Stimulated activated CD8-positive, alpha-beta memory T cell treated with anti-CD3 and anti-CD28 coated beads, Interleukin-7, amount 100 ng/mL, for 24 hours (primary cell): Measurements from ENCODE around the gene ST3GAL6.

Source experiments
- DNase-seq: peaks from one replicate; pipeline ENCODE4 v3.0.0-alpha.2; 2020; ENCODE audit warnings: low read depth

ST3GAL6 gene, protein sequence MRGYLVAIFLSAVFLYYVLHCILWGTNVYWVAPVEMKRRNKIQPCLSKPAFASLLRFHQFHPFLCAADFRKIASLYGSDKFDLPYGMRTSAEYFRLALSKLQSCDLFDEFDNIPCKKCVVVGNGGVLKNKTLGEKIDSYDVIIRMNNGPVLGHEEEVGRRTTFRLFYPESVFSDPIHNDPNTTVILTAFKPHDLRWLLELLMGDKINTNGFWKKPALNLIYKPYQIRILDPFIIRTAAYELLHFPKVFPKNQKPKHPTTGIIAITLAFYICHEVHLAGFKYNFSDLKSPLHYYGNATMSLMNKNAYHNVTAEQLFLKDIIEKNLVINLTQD

DNA sequence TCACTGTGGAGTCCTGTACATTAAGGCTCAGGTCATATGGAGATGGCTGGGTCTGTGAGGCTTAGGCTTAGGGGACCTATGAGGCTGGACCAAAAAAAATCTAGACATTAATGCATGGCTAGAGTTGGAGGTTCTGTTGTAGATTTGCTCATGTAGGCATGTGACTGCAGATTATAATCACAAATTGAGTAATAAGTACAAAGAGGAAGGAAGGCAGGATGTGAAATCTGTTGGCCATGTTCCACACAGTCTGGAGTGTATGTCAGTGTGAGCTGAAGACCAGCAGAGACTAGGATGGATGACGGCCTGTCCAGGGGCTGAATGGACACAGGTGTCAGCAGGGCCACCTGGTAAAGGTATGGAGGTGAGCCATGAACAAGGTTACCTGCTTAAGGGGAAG, at the start of gene ST3GAL6:
Gene ST3GAL6 (plus strand): TSS at position 265 of the 400 bp plus-strand sequence. CDS start 5,101 bp downstream, outside the sequence.
- no peak for DNase-seq

DNA sequence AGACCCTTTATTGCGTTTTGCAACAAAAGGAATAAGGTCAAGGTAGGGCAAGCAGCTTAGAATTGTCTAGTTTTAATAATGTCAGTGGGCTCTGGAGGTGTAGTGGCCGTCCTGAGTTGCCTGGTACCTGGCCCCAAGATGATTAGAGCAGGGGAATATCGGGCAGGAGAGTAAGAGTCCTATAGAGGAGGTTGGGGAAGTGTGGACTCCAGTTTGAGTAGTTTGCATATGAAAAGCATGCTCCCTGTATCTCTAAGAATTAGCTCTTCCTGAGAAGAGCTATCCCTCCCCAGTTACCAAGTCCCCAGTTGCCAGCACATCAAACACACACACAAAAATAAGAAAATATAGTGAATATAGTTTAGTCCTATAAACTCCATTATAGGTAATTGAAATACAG, 49.2 kb upstream of the ST3GAL6 start:
- DNase-seq: no peak

GRCh38 chr3:98717584-98717983, 45.6 kb upstream of the ST3GAL6 start:
- DNase-seq: no peak

DNA sequence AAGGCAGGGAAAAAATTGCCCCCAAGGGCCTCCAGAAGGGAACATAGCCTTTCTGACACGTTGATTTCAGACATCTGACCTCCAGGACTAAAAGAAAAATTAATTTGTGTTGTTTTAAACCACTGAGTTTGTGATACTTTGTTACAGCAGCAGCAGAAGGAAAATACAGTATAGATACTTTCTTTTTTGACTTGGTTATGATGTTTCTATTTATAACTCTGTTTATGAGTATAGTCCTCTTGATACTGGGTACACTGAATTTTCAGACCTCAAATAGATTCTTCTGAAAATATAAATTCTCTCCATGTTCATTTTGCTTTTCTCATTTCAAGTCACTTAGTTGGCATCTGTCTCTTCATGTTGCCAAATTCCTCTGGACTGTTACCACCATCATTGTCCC, 44.4 kb upstream of the ST3GAL6 start:
- no peak for DNase-seq

GRCh38 chr3:98721776-98722175, 41.4 kb upstream of the ST3GAL6 start:
- no peak for DNase-seq

GRCh38 chr3:98722389-98722788, 40.8 kb upstream of the ST3GAL6 start:
- DNase-seq: no peak

- DNase-seq: no peak
Measured at GRCh38 chr3:98725352-98725751, 37.8 kb upstream of the ST3GAL6 start.

DNA sequence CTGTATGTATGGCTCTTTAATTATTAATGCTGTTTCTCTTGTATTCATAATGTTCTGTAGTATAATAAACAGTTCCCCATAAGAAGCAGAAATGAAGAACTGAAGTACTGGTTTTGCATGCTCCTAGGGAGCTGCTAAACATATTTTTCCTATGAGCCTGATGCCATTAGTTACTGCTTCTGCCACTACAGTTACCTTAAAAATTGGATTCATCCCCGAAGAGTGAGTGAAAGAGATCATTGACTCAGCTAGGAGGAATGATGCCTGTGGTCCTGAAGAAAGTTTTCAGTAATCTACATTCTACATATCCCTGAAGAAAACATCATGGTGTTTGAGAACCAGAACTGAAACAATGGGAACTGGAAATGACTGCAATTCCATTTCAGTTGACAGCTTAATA, 37.1 kb upstream of the ST3GAL6 start:
- DNase-seq: no peak

GRCh38 chr3:98727638-98728037, 35.5 kb upstream of the ST3GAL6 start:
- no peak for DNase-seq

DNA sequence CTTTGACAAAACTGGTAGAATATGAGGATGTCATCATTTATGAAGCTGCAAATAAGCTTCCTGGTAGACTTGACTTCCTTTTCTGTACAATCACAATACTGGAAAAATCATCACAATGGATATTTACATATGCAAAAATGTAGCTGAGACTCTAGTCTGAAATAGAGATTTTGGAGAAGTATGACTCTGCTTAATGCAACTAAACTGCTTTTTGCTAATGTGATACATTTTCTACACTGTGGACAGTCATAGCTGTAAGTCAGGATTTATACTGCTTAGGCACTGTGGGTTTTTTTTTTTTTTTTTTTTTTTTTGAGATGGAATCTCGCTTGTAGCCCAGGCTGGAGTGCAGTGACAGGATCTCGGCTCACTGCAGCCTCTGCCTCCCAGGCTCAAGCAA, 34.5 kb upstream of the ST3GAL6 start:
- DNase-seq: no peak

DNA sequence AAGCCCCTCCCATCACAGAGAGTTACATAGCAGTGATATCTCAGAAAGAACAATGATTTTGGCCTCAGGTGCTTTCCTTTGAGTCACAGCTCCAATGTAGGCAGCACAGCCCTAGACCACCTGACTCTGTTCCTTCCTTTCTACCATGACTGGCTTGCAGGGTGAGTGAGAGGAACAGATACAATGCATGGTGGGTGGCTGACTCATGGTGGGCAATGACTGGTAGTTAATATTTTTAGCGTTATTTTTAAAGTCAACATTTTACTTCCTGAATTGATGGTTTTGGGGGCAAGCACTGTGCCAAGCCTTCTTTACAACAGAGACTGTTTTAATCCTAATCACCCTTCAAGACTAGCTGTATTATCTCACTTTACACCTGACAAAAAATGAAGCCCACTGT, 32.8 kb upstream of the ST3GAL6 start:
- no peak for DNase-seq

- no peak for DNase-seq
Measured at GRCh38 chr3:98730886-98731537, 32.1 kb upstream of the ST3GAL6 start.

DNA sequence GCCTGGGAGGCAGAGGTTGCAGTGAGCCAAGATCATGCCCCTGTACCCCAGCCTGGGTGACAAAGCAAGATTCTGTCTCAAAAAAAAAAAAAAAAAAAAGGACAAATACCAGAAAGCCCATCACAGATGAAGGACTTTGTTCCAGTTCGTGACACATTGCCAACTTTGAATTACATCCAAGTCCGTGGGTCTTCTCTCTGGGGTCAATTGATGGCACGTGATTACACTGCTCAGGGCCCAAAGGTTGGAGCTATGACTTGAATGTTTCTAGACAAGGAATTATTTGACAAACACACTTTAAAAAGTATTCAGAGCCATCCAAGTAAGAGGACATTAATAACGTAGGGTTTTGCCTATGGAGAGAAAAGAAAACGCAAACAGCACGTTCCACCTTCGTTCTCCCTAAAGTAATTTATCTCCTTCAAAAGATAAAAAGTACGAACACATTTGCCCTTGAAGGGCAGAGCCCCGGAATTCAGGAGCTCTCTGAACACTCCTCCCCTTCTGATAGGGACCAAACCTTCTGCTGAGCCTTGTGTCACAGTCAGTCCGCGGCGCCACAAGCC, 31.3 kb upstream of the ST3GAL6 start:
- DNase-seq: no peak

DNA sequence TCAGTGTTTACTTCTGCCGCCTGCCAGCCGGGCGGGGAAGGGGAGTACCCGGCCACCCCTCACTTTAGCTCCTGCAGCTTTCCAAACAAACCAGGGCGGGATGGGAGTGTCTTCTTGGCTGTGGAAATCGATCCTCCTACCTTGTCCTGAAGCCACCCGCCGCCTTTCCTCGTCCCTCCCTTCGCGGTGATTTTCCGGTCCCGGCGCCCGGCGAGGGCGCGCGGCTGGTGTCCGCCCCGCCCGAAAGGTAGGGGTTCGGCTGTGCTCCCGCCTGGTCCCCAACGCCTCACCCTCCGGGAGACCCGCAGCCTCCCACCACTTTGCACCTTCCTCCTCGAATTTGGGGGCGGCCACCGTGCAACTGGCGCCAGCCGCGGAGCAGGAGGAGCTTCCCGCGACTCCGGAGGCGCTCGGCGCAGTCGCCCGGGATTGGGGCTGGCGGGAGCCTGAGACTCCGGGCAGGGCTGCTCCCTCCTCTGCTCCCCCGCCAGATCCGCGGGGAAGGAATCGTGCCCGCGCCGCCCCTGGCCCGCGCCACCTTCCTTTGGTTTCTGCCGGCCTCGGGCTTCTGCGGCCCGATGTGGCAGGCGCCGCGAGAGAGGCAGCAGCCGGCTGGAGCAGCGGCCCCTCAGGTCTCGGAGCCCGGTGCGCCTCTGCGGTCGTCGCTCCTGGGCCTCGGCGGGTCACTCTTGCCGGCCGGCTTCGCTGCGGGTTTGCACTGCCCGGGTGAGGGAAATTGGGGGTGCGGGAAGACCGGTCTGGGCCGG, 30.7 kb upstream of the ST3GAL6 start:
- DNase-seq: no peak

DNA sequence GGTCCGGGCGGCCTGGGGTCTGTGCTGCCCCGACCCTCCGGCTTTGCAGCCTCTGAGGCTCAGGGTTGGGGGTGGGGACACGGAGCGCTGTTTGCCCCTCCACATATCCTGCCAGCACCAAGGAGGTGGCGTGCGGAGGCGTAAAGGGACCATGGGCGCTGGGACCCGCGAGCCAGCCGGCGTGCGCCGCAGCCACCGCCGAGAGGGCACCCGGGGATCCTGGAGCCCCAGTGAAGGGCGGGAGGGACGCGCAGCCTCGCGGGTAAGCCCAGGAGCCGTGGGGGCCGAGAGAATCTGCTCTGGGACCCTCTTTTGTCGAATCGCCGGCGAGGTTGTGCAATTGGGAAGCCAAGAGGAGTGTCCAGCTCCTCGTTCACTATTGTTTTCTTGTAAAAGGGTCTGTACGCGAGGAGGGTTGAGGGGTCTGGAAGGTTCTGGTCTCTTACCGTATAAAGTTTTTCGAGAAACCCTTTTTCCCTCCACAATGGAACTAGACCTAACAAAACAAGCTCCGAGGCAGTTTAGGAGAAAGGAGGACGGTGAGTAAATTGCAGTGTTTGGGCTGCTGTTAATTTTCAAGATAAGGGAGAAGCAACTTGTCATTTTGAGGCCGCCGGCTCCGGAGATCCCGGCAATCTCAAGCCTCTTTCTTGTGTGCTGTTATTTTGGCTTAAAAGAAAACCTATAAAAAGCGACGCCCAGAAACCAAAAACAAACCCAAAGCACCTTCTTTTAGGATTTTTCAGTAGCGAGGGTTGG, 29.9 kb upstream of the ST3GAL6 start:
- no peak for DNase-seq

- no peak for DNase-seq
Measured at GRCh38 chr3:98733812-98734281, 29.3 kb upstream of the ST3GAL6 start.

GRCh38 chr3:98734306-98734705, 28.8 kb upstream of the ST3GAL6 start:
- no peak for DNase-seq

GRCh38 chr3:98734735-98735134, 28.4 kb upstream of the ST3GAL6 start:
- no peak for DNase-seq

DNA sequence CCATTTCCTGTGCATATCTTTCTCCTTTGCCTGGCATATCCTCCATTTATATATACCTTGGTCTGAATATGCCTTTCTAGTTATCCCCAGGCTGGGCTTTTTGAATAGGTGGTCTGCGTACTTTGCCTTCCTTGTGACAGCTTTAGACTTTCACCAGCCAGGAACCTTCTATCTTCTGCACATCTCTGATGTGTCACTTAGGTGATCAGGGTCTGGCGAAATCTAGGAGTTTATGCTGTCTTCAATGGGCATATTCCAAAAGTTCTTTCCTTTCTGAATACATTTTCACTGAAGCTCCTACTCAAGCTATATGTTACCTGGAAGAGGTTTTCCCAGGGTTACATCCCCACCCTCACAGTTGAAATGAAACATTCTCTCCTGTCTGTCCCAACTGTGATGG, 27.8 kb upstream of the ST3GAL6 start:
- no peak for DNase-seq

- DNase-seq: no peak
Measured at GRCh38 chr3:98735761-98736269, 27.3 kb upstream of the ST3GAL6 start.

GRCh38 chr3:98737301-98737700, 25.8 kb upstream of the ST3GAL6 start:
- no peak for DNase-seq

DNA sequence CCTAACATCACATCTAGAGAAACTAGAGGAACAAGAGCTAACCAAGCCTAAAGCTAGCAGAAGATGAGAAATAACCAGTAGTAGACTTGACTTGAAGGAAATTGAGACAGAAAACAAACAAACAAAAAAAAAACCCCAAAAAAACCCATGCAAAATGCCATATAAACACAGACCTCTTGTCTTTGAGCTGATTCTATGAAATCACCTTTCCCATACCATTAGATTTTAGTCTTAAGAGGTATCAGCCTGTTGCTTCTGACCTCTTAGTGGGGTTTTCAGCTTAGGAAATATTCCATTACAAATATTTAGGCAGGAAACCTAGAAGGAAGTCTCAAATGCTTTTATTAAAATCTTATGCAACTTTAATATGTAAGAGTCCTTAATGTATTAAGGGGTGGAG, 23.9 kb upstream of the ST3GAL6 start:
- DNase-seq: no peak
